T-helper 22 cell (primary cell): ENCODE measurements around the gene GSPT2.
"Not testable (repeated sequence)": the region's sequence is repeated elsewhere in the genome, so short reads cannot be mapped to it uniquely, and the experiment has no call there.

Source experiments
- DNase-seq: peaks from one replicate; pipeline ENCODE4 v3.0.0-alpha.2; 2020; ENCODE audit warnings: low read depth

The GSPT2 gene

GRCh38 chrX:51743179-51743957, at the start of gene GSPT2:
Gene GSPT2, plus strand, starts transcription at chrX:51743442. Its CDS starts 185 bp downstream, at chrX:51743627.
- peak; percentile 1 for DNase-seq

- no peak for DNase-seq
These were observed 49.0 kb upstream of the GSPT2 start for GRCh38 chrX:51694254-51694653.

- no peak for DNase-seq
These were observed 45.8 kb upstream of the GSPT2 start for GRCh38 chrX:51697397-51697796.

- not testable (repeated sequence) for DNase-seq
These were observed 32.7 kb upstream of the GSPT2 start, which contains the start of gene CENPVL1 for GRCh38 chrX:51710277-51711164. Gene CENPVL1, plus strand, starts transcription at chrX:51710512. Its CDS starts 0 bp downstream, at chrX:51710512.

GRCh38 chrX:51712943-51713647, 30.1 kb upstream of the GSPT2 start:
- not testable (repeated sequence) for DNase-seq

- no peak for DNase-seq
These were observed 15.0 kb upstream of the GSPT2 start for GRCh38 chrX:51728202-51728601.

GRCh38 chrX:51737091-51737490, 6.2 kb upstream of the GSPT2 start:
- DNase-seq: no peak

- no peak for DNase-seq
These were observed 656 bp upstream of the GSPT2 start for GRCh38 chrX:51742586-51742985.

GRCh38 chrX:51747671-51748070, 4.4 kb downstream of the GSPT2 start:
- DNase-seq: no peak

- no peak for DNase-seq
These were observed 16.0 kb downstream of the GSPT2 start for GRCh38 chrX:51759055-51759839.

GRCh38 chrX:51760657-51761056, 17.4 kb downstream of the GSPT2 start:
- no peak for DNase-seq

GRCh38 chrX:51766546-51766945, 23.3 kb downstream of the GSPT2 start:
- DNase-seq: no peak

GRCh38 chrX:51776851-51777250, 33.6 kb downstream of the GSPT2 start:
- DNase-seq: no peak

- no peak for DNase-seq
These were observed 36.1 kb downstream of the GSPT2 start for GRCh38 chrX:51779306-51779705.

- no peak for DNase-seq
These were observed 51.9 kb downstream of the GSPT2 start for GRCh38 chrX:51795136-51795535.
